HepG2 (cell line): Measurements from ENCODE around the gene GLTPD2. TPM values are rescaled to one million over a fixed set of nuclear protein-coding genes. Genes with fewer than 3 reads are reported as not detected.
A peak's percentile ranks its signal among the peaks of the same experiment; 100 is the strongest.

Experiments used
- CHCHD3 ChIP-seq: sonication (generic); formaldehyde crosslinking; IDR thresholded peaks from 2 replicates; pipeline ENCODE4 v1.8.0; 2022; ENCODE audit warnings: mild to moderate bottlenecking, missing genetic modification reagents, moderate library complexity
- FOXA3 ChIP-seq: IDR thresholded peaks from 2 replicates; pipeline ENCODE4 v1.6.1; 2016; ENCODE audit warnings: missing genetic modification reagents, missing compliant biosample characterization
- KAT2B ChIP-seq: fragments of 150-350 bp; IDR thresholded peaks from 2 replicates; pipeline ENCODE4 v1.6.1; 2014; ENCODE audit warnings: low read depth, low read length, borderline replicate concordance
- NCOR1 ChIP-seq: fragments of 200-600 bp; sonication (generic); IDR thresholded peaks from 2 replicates; pipeline ENCODE4 v1.7.0; 2017; ENCODE audit warnings: antibody characterized with exemption, low read length, borderline replicate concordance
- NFYC ChIP-seq: IDR thresholded peaks from 2 replicates; pipeline ENCODE4 v1.6.1; 2016; ENCODE audit warnings: missing genetic modification reagents, missing compliant biosample characterization
- ZFAT ChIP-seq: sonication (generic); formaldehyde crosslinking; conservative IDR thresholded peaks from 2 replicates; pipeline ENCODE4 v1.8.1; 2023; ENCODE audit warnings: missing genetic modification reagents, inconsistent platforms
- ZFP82 ChIP-seq: sonication (generic); formaldehyde crosslinking; IDR thresholded peaks from 2 replicates; pipeline ENCODE4 v1.5.1; 2020; ENCODE audit warnings: mild to moderate bottlenecking, missing genetic modification reagents, borderline replicate concordance
- ZKSCAN1 ChIP-seq: fragments of 150-350 bp; IDR thresholded peaks from 2 replicates; pipeline ENCODE4 v1.6.1; 2014; ENCODE audit warnings: low read length
- ZNF44 ChIP-seq: sonication (generic); formaldehyde crosslinking; IDR thresholded peaks from 2 replicates; pipeline ENCODE4 v1.5.1; 2020; ENCODE audit warnings: mild to moderate bottlenecking, missing genetic modification reagents
- polyA plus RNA-seq, 8 experiments: library from polyadenylated mRNA; depleted of rRNA in 3 of 8; stranded (reverse) in 7 of 8; unstranded in 1 of 8; fragments of >200 nt; fragmentation: Illumina TruSeq in 4 of 8; extraction: Trizol in 4 of 8; gene quantifications; 2 replicates each; pipeline versions ENCODE4 v1.2.1 to v1.2.3, GENCODE V29; 2011 to 2016; ENCODE audit warnings: low read depth in 4 of 8, missing spikeins in 1 of 8, mixed read lengths in 1 of 8; ENCODE audit not compliant: insufficient read depth in 1 of 8
- total RNA-seq, 5 experiments: library from RNA; depleted of rRNA; stranded (reverse); fragments of >200 nt; fragmentation: Illumina TruSeq; extraction: Trizol; gene quantifications; 2 replicates each; pipeline ENCODE4 v1.2.3, GENCODE V29; 2016; ENCODE audit warnings: low read depth in 1 of 5
- TF ChIP-seq, protein P1 (sequence below): sonication (generic); formaldehyde crosslinking; IDR thresholded peaks from 2 replicates; pipeline ENCODE4 v1.5.0; 2020; ENCODE audit warnings: mild to moderate bottlenecking, missing genetic modification reagents, borderline replicate concordance
- TF ChIP-seq, protein P2 (sequence below): sonication (generic); formaldehyde crosslinking; IDR thresholded peaks from 2 replicates; pipeline ENCODE4 v1.9.0; 2021; ENCODE audit warnings: missing genetic modification reagents, borderline replicate concordance
- TF ChIP-seq, protein P3 (sequence below): IDR thresholded peaks from 2 replicates; pipeline ENCODE4 v1.6.1; 2012; ENCODE audit warnings: low read depth, low read length, improper control_type of control experiment
- TF ChIP-seq, protein P4 (sequence below): sonication (generic); formaldehyde crosslinking; IDR thresholded peaks from 2 replicates; pipeline ENCODE4 v1.5.0; 2020; ENCODE audit warnings: mild to moderate bottlenecking, missing genetic modification reagents
- TF ChIP-seq, protein P5 (sequence below): sonication (generic); formaldehyde crosslinking; conservative IDR thresholded peaks from 2 replicates; pipeline ENCODE4 v1.4.0; 2020; ENCODE audit warnings: missing genetic modification reagents

Gene GLTPD2
- total and polyA plus RNA-seq, 2 of the 13 experiments (the other 11 are each of a cell fraction or from before 2014, with no cell fraction given): 7.5 to 12.9 TPM

DNA sequence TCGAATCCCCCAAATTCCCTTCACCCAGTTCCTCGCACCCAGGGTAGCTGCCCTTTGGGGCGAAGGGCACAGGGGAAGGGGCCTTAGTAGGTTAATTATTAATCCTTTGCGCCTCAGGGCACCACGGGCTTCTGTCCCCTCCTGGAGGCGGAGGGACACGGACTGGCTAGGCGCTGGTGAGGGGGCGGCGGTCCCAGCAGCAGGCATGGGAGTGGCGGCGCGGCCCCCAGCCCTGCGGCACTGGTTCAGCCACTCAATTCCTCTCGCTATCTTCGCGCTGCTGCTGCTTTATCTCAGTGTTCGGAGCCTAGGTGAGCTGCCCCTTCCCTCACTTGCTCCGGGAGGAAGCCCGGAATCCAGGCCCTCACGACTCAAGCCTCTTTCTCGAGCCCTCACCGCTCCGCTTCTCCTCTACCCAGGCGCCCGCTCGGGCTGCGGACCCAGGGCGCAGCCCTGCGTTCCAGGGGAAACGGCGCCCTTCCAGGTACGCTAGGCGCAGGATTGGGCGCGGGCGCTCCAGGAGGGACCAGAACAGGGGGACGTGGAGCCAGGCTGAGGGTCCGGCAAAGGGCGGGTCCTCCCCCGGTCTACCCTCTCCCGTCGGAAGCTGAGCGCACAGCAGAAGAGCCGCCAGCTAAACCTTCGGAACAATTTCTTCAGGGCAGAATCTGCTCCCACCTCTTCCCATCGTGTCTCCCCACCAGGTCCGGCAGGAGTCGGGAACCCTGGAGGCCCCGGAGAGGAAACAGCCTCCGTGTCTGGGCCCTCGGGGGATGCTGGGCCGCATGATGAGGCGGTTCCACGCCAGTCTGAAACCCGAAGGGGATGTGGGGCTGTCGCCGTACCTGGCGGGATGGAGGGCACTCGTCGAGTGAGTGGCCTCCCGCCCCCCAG lies at the start of gene GLTPD2 (continued):
- TF ChIP-seq, protein P1, sequence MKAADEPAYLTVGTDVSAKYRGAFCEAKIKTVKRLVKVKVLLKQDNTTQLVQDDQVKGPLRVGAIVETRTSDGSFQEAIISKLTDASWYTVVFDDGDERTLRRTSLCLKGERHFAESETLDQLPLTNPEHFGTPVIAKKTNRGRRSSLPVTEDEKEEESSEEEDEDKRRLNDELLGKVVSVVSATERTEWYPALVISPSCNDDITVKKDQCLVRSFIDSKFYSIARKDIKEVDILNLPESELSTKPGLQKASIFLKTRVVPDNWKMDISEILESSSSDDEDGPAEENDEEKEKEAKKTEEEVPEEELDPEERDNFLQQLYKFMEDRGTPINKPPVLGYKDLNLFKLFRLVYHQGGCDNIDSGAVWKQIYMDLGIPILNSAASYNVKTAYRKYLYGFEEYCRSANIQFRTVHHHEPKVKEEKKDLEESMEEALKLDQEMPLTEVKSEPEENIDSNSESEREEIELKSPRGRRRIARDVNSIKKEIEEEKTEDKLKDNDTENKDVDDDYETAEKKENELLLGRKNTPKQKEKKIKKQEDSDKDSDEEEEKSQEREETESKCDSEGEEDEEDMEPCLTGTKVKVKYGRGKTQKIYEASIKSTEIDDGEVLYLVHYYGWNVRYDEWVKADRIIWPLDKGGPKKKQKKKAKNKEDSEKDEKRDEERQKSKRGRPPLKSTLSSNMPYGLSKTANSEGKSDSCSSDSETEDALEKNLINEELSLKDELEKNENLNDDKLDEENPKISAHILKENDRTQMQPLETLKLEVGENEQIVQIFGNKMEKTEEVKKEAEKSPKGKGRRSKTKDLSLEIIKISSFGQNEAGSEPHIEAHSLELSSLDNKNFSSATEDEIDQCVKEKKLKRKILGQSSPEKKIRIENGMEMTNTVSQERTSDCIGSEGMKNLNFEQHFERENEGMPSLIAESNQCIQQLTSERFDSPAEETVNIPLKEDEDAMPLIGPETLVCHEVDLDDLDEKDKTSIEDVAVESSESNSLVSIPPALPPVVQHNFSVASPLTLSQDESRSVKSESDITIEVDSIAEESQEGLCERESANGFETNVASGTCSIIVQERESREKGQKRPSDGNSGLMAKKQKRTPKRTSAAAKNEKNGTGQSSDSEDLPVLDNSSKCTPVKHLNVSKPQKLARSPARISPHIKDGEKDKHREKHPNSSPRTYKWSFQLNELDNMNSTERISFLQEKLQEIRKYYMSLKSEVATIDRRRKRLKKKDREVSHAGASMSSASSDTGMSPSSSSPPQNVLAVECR (CRISPR knock-in tag): no peak; the same call in 1 of the 2 replicates
- TF ChIP-seq, protein P2, sequence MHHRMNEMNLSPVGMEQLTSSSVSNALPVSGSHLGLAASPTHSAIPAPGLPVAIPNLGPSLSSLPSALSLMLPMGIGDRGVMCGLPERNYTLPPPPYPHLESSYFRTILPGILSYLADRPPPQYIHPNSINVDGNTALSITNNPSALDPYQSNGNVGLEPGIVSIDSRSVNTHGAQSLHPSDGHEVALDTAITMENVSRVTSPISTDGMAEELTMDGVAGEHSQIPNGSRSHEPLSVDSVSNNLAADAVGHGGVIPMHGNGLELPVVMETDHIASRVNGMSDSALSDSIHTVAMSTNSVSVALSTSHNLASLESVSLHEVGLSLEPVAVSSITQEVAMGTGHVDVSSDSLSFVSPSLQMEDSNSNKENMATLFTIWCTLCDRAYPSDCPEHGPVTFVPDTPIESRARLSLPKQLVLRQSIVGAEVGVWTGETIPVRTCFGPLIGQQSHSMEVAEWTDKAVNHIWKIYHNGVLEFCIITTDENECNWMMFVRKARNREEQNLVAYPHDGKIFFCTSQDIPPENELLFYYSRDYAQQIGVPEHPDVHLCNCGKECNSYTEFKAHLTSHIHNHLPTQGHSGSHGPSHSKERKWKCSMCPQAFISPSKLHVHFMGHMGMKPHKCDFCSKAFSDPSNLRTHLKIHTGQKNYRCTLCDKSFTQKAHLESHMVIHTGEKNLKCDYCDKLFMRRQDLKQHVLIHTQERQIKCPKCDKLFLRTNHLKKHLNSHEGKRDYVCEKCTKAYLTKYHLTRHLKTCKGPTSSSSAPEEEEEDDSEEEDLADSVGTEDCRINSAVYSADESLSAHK: no peak
- TF ChIP-seq NCOR1: 0 out of 2 replicates have a peak, but pooled peaks have one; percentile 1
- no peak for TF ChIP-seq ZFAT
- TF ChIP-seq CHCHD3 (CRISPR knock-in tag): no peak
- TF ChIP-seq ZKSCAN1: no peak
- TF ChIP-seq, protein P3, sequence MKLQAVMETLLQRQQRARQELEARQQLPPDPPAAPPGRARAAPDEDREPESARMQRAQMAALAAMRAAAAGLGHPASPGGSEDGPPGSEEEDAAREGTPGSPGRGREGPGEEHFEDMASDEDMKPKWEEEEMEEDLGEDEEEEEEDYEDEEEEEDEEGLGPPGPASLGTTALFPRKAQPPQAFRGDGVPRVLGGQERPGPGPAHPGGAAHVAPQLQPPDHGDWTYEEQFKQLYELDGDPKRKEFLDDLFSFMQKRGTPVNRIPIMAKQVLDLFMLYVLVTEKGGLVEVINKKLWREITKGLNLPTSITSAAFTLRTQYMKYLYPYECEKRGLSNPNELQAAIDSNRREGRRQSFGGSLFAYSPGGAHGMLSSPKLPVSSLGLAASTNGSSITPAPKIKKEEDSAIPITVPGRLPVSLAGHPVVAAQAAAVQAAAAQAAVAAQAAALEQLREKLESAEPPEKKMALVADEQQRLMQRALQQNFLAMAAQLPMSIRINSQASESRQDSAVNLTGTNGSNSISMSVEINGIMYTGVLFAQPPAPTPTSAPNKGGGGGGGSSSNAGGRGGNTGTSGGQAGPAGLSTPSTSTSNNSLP: peak; percentile 66; the same call in 1 of the 2 replicates
- no peak for TF ChIP-seq KAT2B
- TF ChIP-seq ZFP82 (CRISPR knock-in tag): no peak; the same call in 1 of the 2 replicates
- TF ChIP-seq, protein P4, sequence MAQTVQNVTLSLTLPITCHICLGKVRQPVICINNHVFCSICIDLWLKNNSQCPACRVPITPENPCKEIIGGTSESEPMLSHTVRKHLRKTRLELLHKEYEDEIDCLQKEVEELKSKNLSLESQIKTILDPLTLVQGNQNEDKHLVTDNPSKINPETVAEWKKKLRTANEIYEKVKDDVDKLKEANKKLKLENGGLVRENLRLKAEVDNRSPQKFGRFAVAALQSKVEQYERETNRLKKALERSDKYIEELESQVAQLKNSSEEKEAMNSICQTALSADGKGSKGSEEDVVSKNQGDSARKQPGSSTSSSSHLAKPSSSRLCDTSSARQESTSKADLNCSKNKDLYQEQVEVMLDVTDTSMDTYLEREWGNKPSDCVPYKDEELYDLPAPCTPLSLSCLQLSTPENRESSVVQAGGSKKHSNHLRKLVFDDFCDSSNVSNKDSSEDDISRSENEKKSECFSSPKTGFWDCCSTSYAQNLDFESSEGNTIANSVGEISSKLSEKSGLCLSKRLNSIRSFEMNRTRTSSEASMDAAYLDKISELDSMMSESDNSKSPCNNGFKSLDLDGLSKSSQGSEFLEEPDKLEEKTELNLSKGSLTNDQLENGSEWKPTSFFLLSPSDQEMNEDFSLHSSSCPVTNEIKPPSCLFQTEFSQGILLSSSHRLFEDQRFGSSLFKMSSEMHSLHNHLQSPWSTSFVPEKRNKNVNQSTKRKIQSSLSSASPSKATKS (CRISPR knock-in tag): peak; percentile 87; the same call in 1 of the 2 replicates
- TF ChIP-seq ZNF44 (CRISPR knock-in tag): 0 out of 2 replicates have a peak, but pooled peaks have one; percentile 49
- TF ChIP-seq, protein P5, sequence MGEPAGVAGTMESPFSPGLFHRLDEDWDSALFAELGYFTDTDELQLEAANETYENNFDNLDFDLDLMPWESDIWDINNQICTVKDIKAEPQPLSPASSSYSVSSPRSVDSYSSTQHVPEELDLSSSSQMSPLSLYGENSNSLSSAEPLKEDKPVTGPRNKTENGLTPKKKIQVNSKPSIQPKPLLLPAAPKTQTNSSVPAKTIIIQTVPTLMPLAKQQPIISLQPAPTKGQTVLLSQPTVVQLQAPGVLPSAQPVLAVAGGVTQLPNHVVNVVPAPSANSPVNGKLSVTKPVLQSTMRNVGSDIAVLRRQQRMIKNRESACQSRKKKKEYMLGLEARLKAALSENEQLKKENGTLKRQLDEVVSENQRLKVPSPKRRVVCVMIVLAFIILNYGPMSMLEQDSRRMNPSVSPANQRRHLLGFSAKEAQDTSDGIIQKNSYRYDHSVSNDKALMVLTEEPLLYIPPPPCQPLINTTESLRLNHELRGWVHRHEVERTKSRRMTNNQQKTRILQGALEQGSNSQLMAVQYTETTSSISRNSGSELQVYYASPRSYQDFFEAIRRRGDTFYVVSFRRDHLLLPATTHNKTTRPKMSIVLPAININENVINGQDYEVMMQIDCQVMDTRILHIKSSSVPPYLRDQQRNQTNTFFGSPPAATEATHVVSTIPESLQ (CRISPR knock-in tag): no peak
- no peak; the same call in 1 of the 2 replicates for TF ChIP-seq NFYC (CRISPR knock-in tag)
- TF ChIP-seq FOXA3 (CRISPR knock-in tag): peak; percentile 62
